ENCODE data around the gene DRAXIN.
A peak's percentile ranks its signal among the peaks of the same experiment; 100 is the strongest.

Gene DRAXIN

GRCh38 chr1:11712285-11712684 lies 20.8 kb downstream of the DRAXIN start:
- no peak for DNase-seq

- no peak for DNase-seq
Observed at GRCh38 chr1:11713095-11713494, 21.6 kb downstream of the DRAXIN start.

GRCh38 chr1:11714831-11715575 lies 23.5 kb downstream of the DRAXIN start:
- peak; percentile 86 for DNase-seq

GRCh38 chr1:11719313-11720032 lies 28.0 kb downstream of the DRAXIN start:
- DNase-seq, result peak; percentile 83

GRCh38 chr1:11720033-11720376 lies 28.5 kb downstream of the DRAXIN start:
- DNase-seq, result no peak

GRCh38 chr1:11720525-11720924 lies 29.0 kb downstream of the DRAXIN start:
- DNase-seq, result no peak

GRCh38 chr1:11721311-11721710 lies 29.8 kb downstream of the DRAXIN start:
- DNase-seq, result no peak

- no peak for DNase-seq
Observed at GRCh38 chr1:11722538-11722937, 31.0 kb downstream of the DRAXIN start.

- no peak for DNase-seq
Observed at GRCh38 chr1:11725616-11726015, 34.1 kb downstream of the DRAXIN start.

- no peak for DNase-seq
Observed at GRCh38 chr1:11727119-11727518, 35.6 kb downstream of the DRAXIN start.

GRCh38 chr1:11728126-11728806 lies 36.8 kb downstream of the DRAXIN start:
- no peak for DNase-seq

- DNase-seq, result no peak
Observed at GRCh38 chr1:11729155-11729497, 37.6 kb downstream of the DRAXIN start.

- DNase-seq, result no peak
Observed at GRCh38 chr1:11729498-11730428, 38.3 kb downstream of the DRAXIN start.

- no peak for DNase-seq
Observed at GRCh38 chr1:11730429-11730891, 39.0 kb downstream of the DRAXIN start.

GRCh38 chr1:11731691-11732283 lies 40.3 kb downstream of the DRAXIN start:
- peak; percentile 89 for DNase-seq

- DNase-seq, result no peak
Observed at GRCh38 chr1:11733306-11733705, 41.8 kb downstream of the DRAXIN start.

- DNase-seq, result no peak
Observed at GRCh38 chr1:11735531-11735853, 44.0 kb downstream of the DRAXIN start.

GRCh38 chr1:11735854-11736745 lies 44.6 kb downstream of the DRAXIN start, which contains the start of gene AGTRAP:
TSS of gene AGTRAP (plus strand) at chr1:11736136. CDS start at chr1:11736209, 73 bp downstream.
- DNase-seq, result peak; percentile 85

GRCh38 chr1:11736746-11737639 lies 45.5 kb downstream of the DRAXIN start:
- peak; percentile 57 for DNase-seq

- DNase-seq, result no peak
Observed at GRCh38 chr1:11738096-11738495, 46.6 kb downstream of the DRAXIN start.
